ENCODE results near the gene PNLDC1.
"Not testable (repeated sequence)": the region's sequence is repeated elsewhere in the genome, so short reads cannot be mapped to it uniquely, and the experiment has no call there.

The PNLDC1 gene

GRCh38 chr6:159823953-159824352, 23.9 kb downstream of the PNLDC1 start:
- DNase-seq: no peak

GRCh38 chr6:159824690-159825089, 24.6 kb downstream of the PNLDC1 start:
- not testable (repeated sequence) for DNase-seq

- DNase-seq: no peak
Measured at GRCh38 chr6:159826004-159826403, 25.9 kb downstream of the PNLDC1 start.

- DNase-seq: no peak
Measured at GRCh38 chr6:159826968-159827647, 27.0 kb downstream of the PNLDC1 start.

- DNase-seq: no peak
Measured at GRCh38 chr6:159828074-159828473, 28.0 kb downstream of the PNLDC1 start.

- DNase-seq: no peak
Measured at GRCh38 chr6:159829526-159829925, 29.4 kb downstream of the PNLDC1 start.

- DNase-seq: no peak
Measured at GRCh38 chr6:159830501-159831372, 30.7 kb downstream of the PNLDC1 start.

- no peak for DNase-seq
Measured at GRCh38 chr6:159831373-159831679, 31.2 kb downstream of the PNLDC1 start.

GRCh38 chr6:159832946-159833345, 32.9 kb downstream of the PNLDC1 start:
- DNase-seq: no peak

GRCh38 chr6:159833556-159833955, 33.5 kb downstream of the PNLDC1 start:
- DNase-seq: no peak

- DNase-seq: no peak
Measured at GRCh38 chr6:159833997-159834603, 34.0 kb downstream of the PNLDC1 start.

- DNase-seq: no peak
Measured at GRCh38 chr6:159836718-159837490, 36.8 kb downstream of the PNLDC1 start.

- DNase-seq: no peak
Measured at GRCh38 chr6:159837511-159837910, 37.4 kb downstream of the PNLDC1 start.

- DNase-seq: no peak
Measured at GRCh38 chr6:159838020-159838744, 38.1 kb downstream of the PNLDC1 start.

- no peak for DNase-seq
Measured at GRCh38 chr6:159842035-159842434, 42.0 kb downstream of the PNLDC1 start.

- no peak for DNase-seq
Measured at GRCh38 chr6:159844737-159845645, 44.9 kb downstream of the PNLDC1 start.

- not testable (repeated sequence) for DNase-seq
Measured at GRCh38 chr6:159848552-159848951, 48.5 kb downstream of the PNLDC1 start.

GRCh38 chr6:159849851-159850250, 49.8 kb downstream of the PNLDC1 start:
- DNase-seq: not testable (repeated sequence)

- DNase-seq: no peak
Measured at GRCh38 chr6:159852877-159853276, 52.8 kb downstream of the PNLDC1 start.

GRCh38 chr6:159853754-159854153, 53.7 kb downstream of the PNLDC1 start:
- DNase-seq: no peak

GRCh38 chr6:159854959-159855358, 54.9 kb downstream of the PNLDC1 start:
- no peak for DNase-seq
